ENCODE results near the gene NUAK1.

NUAK1 gene

GRCh38 chr12:106138633-106139421 lies at the start of gene NUAK1:
TSS of gene NUAK1 (minus strand) at chr12:106138954. CDS start at chr12:106138653, 301 bp downstream.
- DNase-seq = peak; percentile 55

GRCh38 chr12:106188256-106188655 lies 49.5 kb upstream of the NUAK1 start:
- DNase-seq = no peak

- no peak for DNase-seq
Measured at GRCh38 chr12:106187842-106188241, 49.1 kb upstream of the NUAK1 start.

GRCh38 chr12:106187155-106187789 lies 48.5 kb upstream of the NUAK1 start:
- DNase-seq = no peak

- no peak for DNase-seq
Measured at GRCh38 chr12:106183735-106184134, 45.0 kb upstream of the NUAK1 start.

- no peak for DNase-seq
Measured at GRCh38 chr12:106181401-106182114, 42.8 kb upstream of the NUAK1 start.

- DNase-seq = peak; percentile 92
Measured at GRCh38 chr12:106179086-106179485, 40.3 kb upstream of the NUAK1 start.

GRCh38 chr12:106178562-106178961 lies 39.8 kb upstream of the NUAK1 start:
- no peak for DNase-seq

- no peak for DNase-seq
Measured at GRCh38 chr12:106176560-106176959, 37.8 kb upstream of the NUAK1 start.

- DNase-seq = no peak
Measured at GRCh38 chr12:106174876-106175275, 36.1 kb upstream of the NUAK1 start.

GRCh38 chr12:106173442-106173841 lies 34.7 kb upstream of the NUAK1 start:
- DNase-seq = no peak

- no peak for DNase-seq
Measured at GRCh38 chr12:106171117-106171750, 32.5 kb upstream of the NUAK1 start.

GRCh38 chr12:106170285-106170684 lies 31.5 kb upstream of the NUAK1 start:
- DNase-seq = no peak

GRCh38 chr12:106163712-106164111 lies 25.0 kb upstream of the NUAK1 start:
- DNase-seq = no peak

GRCh38 chr12:106161491-106161890 lies 22.7 kb upstream of the NUAK1 start:
- no peak for DNase-seq

- DNase-seq = no peak
Measured at GRCh38 chr12:106160915-106161314, 22.2 kb upstream of the NUAK1 start.

GRCh38 chr12:106157802-106158201 lies 19.0 kb upstream of the NUAK1 start:
- DNase-seq = no peak

GRCh38 chr12:106154751-106155273 lies 16.1 kb upstream of the NUAK1 start:
- DNase-seq = no peak

- peak; percentile 19 for DNase-seq
Measured at GRCh38 chr12:106152334-106152733, 13.6 kb upstream of the NUAK1 start.

GRCh38 chr12:106150555-106150954 lies 11.8 kb upstream of the NUAK1 start:
- DNase-seq = peak; percentile 28

GRCh38 chr12:106149096-106149784 lies 10.5 kb upstream of the NUAK1 start:
- DNase-seq = no peak

GRCh38 chr12:106147956-106148355 lies 9.2 kb upstream of the NUAK1 start:
- DNase-seq = peak; percentile 70
